HG03378 (cell line): Measurements from ENCODE around the gene LARP4B.

ENCODE experiments used
- ATAC-seq: cut with Tn5 transposase; IDR thresholded peaks from one replicate; pipeline ENCODE4 v1.9.1; 2021; ENCODE audit warnings: mild to moderate bottlenecking, moderate library complexity; ENCODE audit not compliant: unreplicated experiment

Gene LARP4B

GRCh38 chr10:789831-790701, 141.4 kb downstream of the LARP4B start:
- ATAC-seq = no peak

- no peak for ATAC-seq
These were observed 142.4 kb downstream of the LARP4B start for GRCh38 chr10:788796-789748.

GRCh38 chr10:787933-788651, 143.4 kb downstream of the LARP4B start:
- no peak for ATAC-seq

- no peak for ATAC-seq
These were observed 144.7 kb downstream of the LARP4B start for GRCh38 chr10:786633-787474.

GRCh38 chr10:785861-786214, 145.7 kb downstream of the LARP4B start:
- no peak for ATAC-seq

- ATAC-seq = no peak
These were observed 146.2 kb downstream of the LARP4B start for GRCh38 chr10:785089-785860.

- ATAC-seq = no peak
These were observed 147.0 kb downstream of the LARP4B start for GRCh38 chr10:784403-785088.

- no peak for ATAC-seq
These were observed 148.5 kb downstream of the LARP4B start for GRCh38 chr10:782751-783648.

GRCh38 chr10:780536-781524, 150.7 kb downstream of the LARP4B start:
- ATAC-seq = no peak

- ATAC-seq = no peak
These were observed 152.7 kb downstream of the LARP4B start for GRCh38 chr10:778626-779330.

GRCh38 chr10:777913-778479, 153.5 kb downstream of the LARP4B start:
- ATAC-seq = no peak

GRCh38 chr10:776772-777171, 154.7 kb downstream of the LARP4B start:
- ATAC-seq = no peak

GRCh38 chr10:775245-776075, 156.0 kb downstream of the LARP4B start:
- no peak for ATAC-seq

- ATAC-seq = no peak
These were observed 156.8 kb downstream of the LARP4B start for GRCh38 chr10:774661-775244.
